Large intestine (tissue), 3 donors: ENCODE measurements around the gene HOMER2. TPM values are rescaled to one million over a fixed set of nuclear protein-coding genes. Genes with fewer than 3 reads are reported as not detected.

Experiments used
- DNase-seq, 2 donors: peaks; one replicate each; pipeline versions ENCODE4 v3.0.0 to v3.0.0-alpha.2; 2013
- H3K27ac ChIP-seq: one replicate; pipeline ENCODE4 v1.5.1; 2013; ENCODE audit warnings: low read length
- H3K27me3 ChIP-seq: 2 replicates; pipeline ENCODE4 v1.6.1; 2013; ENCODE audit warnings: low read length; ENCODE audit not compliant: control insufficient read depth, insufficient read depth
- H3K36me3 ChIP-seq: 2 replicates; pipeline ENCODE4 v1.6.1; 2013; ENCODE audit warnings: low read length; ENCODE audit not compliant: control insufficient read depth, insufficient read depth
- H3K4me1 ChIP-seq: one replicate; pipeline ENCODE4 v1.6.1; 2013; ENCODE audit warnings: low read length; ENCODE audit not compliant: control insufficient read depth, insufficient read depth
- H3K4me3 ChIP-seq: one replicate; pipeline ENCODE4 v1.5.1; 2013; ENCODE audit warnings: low read length
- H3K9me3 ChIP-seq: one replicate; pipeline ENCODE4 v1.6.1; 2013; ENCODE audit warnings: mild to moderate bottlenecking, low read depth, low read length, moderate library complexity; ENCODE audit not compliant: control insufficient read depth
- WGBS: methylation state at CpG from one replicate; pipeline ENCODE4 v1.1.5; 2013; ENCODE audit warnings: low lambda C conversion rate; ENCODE audit not compliant: insufficient coverage; 5-methylcytosine and 5-hydroxymethylcytosine counted together
- polyA plus RNA-seq: library from polyadenylated mRNA; unstranded; fragments of 120-200 nt; gene quantifications from one replicate; pipeline ENCODE4 v1.2.1, GENCODE V29; 2013

Gene HOMER2
- polyA plus RNA-seq, 1 donor, result 7.1 TPM

DNA sequence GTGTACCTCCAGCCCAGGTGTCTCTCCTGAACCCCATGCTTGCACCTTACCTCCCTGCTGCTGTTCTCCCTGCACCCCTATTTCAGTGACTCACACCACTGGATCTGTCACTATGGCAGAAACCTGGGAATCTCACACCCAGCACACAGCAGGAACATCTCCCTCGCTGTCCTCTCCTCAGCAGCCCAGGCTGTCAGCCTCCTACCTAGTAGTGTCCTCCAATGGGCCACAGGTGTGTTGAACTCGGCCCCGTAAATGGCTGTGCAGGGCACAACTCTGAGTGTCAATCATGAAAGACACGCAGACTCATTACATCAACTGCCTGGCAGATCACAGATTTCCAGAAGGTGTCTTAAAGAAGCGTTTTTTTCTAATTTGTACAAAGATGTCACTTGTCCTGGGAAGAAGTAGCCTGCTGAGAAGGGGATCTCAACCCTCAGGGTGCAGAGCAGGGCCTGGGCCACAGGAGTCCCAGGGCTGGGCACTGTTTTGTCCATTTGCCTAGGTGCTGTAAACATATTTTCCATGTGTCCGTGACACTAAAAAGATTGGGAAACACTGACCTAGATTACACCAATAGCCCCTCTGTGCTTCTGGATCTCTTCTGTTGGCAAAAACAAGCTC, 33.8 kb downstream of the HOMER2 start:
- Histone ChIP-seq H3K27me3 (no peaks in the 10 kb centered on the region), H3K4me3 (no peak overlapping the region), H3K4me1 (no peaks in the 10 kb centered on the region), H3K36me3 (no peaks in the 10 kb centered on the region), H3K27ac (no peak overlapping the region), H3K9me3 (no peaks in the 10 kb centered on the region)
- WGBS, result no CpG with 5 or more reads among the region's 6 CpGs
- DNase-seq, result no peak

DNA sequence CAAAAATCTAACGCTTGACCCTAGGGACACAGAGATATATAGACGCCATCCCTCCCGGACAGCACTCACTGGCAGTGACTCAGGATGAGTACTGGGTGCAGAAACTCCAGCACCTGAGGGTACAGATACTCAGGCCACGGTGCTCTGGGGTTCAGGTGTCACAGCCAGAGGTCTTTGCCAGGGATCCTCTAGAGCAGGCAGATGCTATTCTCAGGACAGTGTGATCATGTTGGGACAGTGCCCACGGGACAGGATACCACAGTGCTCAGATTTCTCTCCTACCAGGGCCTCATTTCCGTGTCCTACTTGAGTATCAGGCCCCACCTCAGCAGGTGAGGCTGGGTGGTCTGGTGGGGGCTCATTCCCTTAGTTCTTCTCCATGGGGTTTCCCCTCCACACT, 34.4 kb downstream of the HOMER2 start:
- 100% methylated on average over 1 of the region's 6 CpGs for WGBS
- Histone ChIP-seq H3K4me3 (no peak overlapping the region), H3K4me1 (no peaks in the 10 kb centered on the region)

DNA sequence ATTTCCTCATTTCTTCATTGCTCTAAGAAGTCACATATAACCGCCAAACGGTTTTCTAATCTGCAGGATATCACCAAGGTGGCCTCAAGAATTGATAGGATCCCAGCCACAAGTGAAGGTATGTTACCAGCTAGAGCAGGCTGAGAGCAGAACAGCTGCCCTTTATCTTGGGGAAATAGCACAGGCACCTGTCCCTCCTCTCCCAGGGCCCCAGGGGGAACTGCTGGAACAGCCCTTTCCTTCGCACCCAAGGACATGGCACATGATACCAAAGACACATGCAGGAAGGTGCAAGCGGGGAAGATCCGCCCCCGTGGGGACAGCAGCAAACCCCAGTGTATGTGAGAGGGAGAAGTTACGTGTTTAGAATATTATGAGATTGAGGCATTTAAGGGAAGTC, 35.3 kb downstream of the HOMER2 start:
- H3K4me1 ChIP-seq, result no peaks in the 10 kb centered on the region
- H3K36me3 ChIP-seq, result no peaks in the 10 kb centered on the region
- 40% methylated on average over 1 of the region's 7 CpGs for WGBS
- no peak overlapping the region for H3K4me3 ChIP-seq
- H3K9me3 ChIP-seq, result no peaks in the 10 kb centered on the region
- no peaks in the 10 kb centered on the region for H3K27me3 ChIP-seq
- H3K27ac ChIP-seq, result no peak overlapping the region
- peak in 1 of 2 donors; percentile 32 for DNase-seq

More for the DNA sequence above, 34.4 kb downstream of the HOMER2 start:
- Histone ChIP-seq H3K27ac (no peak overlapping the region), H3K36me3 (no peaks in the 10 kb centered on the region), H3K9me3 (no peaks in the 10 kb centered on the region), H3K27me3 (no peaks in the 10 kb centered on the region)
- DNase-seq, result no peak

DNA sequence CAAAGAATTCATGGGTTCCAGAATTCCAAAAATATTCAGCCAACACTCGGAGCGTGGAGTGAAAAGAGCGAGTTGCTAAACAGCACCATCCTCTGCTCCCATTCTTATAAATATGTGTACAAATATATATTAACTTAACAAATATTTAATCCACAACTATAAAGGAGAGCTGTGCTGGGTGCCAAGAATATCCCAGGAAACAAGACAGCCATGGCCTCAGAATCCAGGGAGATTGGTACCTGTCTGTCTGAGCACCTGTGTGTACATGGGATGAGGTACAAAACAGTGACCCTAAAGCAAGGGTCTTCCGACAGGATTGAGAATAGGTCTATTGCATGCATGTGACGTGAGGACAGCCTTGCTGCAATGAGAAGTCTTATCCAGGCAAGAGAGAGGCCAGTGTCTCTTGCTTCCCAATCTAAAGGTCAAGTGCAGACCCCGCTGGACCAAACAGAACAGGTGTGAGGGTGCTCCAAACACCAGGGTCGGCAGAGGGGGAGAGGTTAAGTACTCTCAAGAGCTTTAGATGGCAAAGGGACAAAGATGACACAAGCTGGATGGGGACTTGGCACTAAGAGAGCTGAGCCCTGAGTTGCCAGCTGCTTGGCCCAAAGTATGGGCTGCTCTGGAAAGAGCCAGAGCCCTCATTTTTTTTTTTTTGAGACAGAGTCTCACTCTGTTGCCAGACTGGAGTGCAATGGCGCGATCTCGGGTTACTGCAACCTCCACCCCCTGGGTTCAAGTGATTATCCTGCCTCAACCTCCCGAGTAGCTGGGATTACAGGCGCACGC, 36.2 kb downstream of the HOMER2 start:
- DNase-seq, result no peak
- H3K9me3 ChIP-seq, result no peaks in the 10 kb centered on the region
- H3K27ac ChIP-seq, result no peak overlapping the region
- H3K36me3 ChIP-seq, result no peaks in the 10 kb centered on the region
- no peaks in the 10 kb centered on the region for H3K4me1 ChIP-seq
- H3K27me3 ChIP-seq, result no peaks in the 10 kb centered on the region
- no CpG with 5 or more reads among the region's 13 CpGs for WGBS
- no peak overlapping the region for H3K4me3 ChIP-seq

DNA sequence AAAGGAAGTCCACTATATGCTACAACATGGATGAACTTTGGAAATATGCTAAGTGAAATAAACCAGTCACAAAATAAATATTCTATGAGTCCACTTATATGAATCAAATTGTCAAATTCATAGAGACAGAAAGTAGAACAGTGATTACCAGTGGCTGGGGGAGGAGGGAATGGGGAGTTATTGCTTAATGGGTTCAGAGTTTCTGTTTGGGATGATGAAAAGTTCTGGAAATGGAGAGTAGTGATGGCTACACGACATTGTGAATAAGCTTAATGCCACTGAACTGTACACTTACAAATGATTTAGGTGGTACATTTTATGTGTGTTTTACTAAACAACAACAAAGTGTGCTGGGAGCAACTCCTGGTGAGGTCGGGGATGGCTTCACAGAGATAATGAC, 38.1 kb downstream of the HOMER2 start:
- WGBS, result no CpG with 5 or more reads among the region's 2 CpGs
- no peaks in the 10 kb centered on the region for H3K4me1 ChIP-seq

DNA sequence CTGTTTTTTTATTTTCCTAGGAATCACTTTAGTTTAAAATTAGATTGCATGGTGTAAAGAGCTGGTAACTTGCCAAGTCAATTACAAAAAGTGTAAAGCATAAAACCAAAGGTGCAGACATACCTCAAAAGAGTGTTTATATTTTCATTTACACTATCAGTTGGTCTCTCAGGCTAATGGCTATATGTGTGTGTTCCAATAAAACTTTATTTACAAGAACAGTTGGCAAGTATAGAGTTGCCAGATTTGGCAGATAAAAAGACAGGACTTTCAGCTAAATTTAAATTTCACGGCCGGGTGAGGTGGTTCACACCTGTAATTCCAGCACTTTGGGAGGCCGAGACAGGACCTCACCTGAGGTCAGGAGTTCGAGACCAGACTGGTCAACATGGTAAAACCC, 41.1 kb downstream of the HOMER2 start:
- Histone ChIP-seq H3K4me3 (no peak overlapping the region), H3K36me3 (no peaks in the 10 kb centered on the region), H3K27me3 (no peaks in the 10 kb centered on the region), H3K27ac (no peak overlapping the region), H3K4me1 (no peaks in the 10 kb centered on the region), H3K9me3 (no peaks in the 10 kb centered on the region)
- DNase-seq, result no peak
- no CpG with 5 or more reads among the region's 4 CpGs for WGBS

More for the DNA sequence above, 38.1 kb downstream of the HOMER2 start:
- Histone ChIP-seq H3K9me3 (no peaks in the 10 kb centered on the region), H3K27ac (no peak overlapping the region), H3K4me3 (no peak overlapping the region), H3K36me3 (no peaks in the 10 kb centered on the region), H3K27me3 (no peaks in the 10 kb centered on the region)
- DNase-seq, result no peak

DNA sequence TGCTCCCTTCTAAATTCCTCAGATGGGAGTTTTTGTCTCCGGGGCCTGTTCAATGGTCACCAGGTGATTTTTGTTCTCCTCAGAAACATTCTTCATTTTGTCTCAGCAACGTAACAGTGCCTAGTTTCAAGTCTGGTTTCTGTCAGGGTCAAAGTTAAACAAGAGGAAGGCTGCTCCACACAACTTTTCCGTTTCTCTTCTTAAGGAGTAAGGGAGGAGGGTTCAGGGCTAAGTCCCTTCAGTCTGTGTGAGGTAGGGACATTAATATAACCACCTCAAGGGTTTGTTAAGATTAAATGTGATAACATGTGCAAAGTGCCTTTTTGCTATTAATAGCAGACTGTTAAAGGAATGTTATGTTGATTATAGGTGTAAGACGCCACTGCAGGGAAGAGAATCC, 41.8 kb downstream of the HOMER2 start:
- Histone ChIP-seq H3K9me3 (no peaks in the 10 kb centered on the region), H3K36me3 (no peaks in the 10 kb centered on the region), H3K27ac (no peak overlapping the region), H3K27me3 (no peaks in the 10 kb centered on the region), H3K4me3 (no peak overlapping the region), H3K4me1 (no peaks in the 10 kb centered on the region)
- 0% methylated on average over 1 of the region's 4 CpGs for WGBS
- DNase-seq, result peak in 1 of 2 donors; percentile 33

DNA sequence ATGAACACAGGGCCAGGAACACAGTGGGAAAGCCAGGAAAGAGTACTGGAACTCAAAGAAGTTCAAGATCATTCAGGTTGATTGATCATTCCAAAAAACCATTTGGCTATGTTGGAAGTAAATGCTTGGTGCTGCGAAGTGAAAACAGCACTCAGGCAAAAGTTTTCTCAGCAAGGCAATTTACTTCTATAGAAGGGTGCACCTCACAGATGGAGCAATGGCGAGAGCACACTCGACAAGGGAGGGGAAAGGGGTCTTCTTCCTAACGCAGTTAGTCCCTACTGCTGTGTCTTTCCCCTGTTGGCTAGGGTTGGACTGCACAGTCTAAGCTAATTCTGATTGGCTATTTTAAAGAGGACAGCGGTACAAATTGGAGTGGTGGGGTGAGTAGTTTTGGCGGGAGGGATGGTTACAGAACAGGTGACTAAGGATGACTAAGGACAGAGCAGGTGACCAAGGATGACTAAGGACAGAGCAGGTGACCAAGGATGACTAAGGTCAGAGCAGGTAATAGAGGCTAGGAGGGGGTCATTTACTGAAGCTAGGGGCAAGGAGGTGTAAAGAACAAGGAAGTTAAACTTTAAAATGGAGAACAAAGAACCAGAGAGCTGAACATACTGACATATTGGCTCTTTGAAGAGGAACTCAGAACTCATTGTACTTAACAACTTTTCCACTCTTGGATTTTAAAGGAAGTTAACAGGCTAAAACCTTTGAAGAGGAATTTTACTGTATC, 43.3 kb downstream of the HOMER2 start:
- DNase-seq, result no peak
- H3K4me3 ChIP-seq, result no peak overlapping the region
- H3K27me3 ChIP-seq, result no peaks in the 10 kb centered on the region
- WGBS, result no CpG with 5 or more reads among the region's 6 CpGs
- H3K27ac ChIP-seq, result no peak overlapping the region
- no peaks in the 10 kb centered on the region for H3K4me1 ChIP-seq
- H3K36me3 ChIP-seq, result no peaks in the 10 kb centered on the region
- no peaks in the 10 kb centered on the region for H3K9me3 ChIP-seq

DNA sequence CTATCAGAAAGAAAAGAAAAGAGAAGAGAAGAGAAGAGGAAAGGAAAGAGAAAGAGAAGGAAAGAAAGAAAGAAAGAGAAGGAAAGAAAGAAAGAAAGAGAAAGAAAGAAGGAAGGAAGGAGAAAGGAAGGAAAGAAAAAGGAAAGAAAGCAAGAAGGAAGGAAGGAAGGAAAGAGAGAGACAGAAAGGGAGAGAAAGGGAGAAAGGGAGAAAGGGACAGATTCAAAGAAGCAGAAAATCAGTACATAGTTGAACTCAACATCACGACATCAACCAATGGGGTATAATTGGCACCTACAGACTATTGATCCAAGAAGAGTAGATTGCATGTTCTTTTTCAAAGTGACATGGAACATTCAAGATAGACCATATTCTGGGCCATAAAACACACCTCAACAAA, 45.2 kb downstream of the HOMER2 start:
- no peak for DNase-seq
- Histone ChIP-seq H3K36me3 (no peaks in the 10 kb centered on the region), H3K9me3 (no peaks in the 10 kb centered on the region), H3K4me3 (no peak overlapping the region), H3K27me3 (no peaks in the 10 kb centered on the region), H3K4me1 (no peaks in the 10 kb centered on the region), H3K27ac (no peak overlapping the region)
- WGBS, result no CpG with 5 or more reads among the region's 1 CpG

DNA sequence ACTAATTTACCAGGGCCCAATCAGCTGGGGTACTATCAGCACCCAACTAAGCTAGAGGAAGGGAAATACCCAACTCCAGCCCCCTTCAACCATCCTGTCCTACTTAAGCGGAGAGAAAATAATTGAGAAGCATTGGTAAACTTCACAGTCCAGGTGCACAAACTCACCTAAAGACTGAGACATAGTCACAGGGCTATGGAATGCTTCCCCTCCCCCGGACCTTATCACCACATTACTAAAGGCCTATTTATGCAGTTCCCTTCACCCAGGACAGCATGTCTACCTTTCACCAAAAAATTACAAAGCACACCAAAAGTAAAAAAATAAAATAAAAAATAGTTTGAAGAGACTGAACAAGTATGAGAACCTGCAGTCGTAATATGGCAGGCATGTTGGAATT, 47.9 kb downstream of the HOMER2 start:
- WGBS, result 86% methylated on average over 2 of the region's 3 CpGs
- Histone ChIP-seq H3K27me3 (no peaks in the 10 kb centered on the region), H3K4me3 (no peak overlapping the region), H3K9me3 (no peaks in the 10 kb centered on the region), H3K36me3 (no peaks in the 10 kb centered on the region), H3K27ac (no peak overlapping the region), H3K4me1 (no peaks in the 10 kb centered on the region)
- DNase-seq, result no peak
